CD8-positive, alpha-beta memory T cell (primary cell): ENCODE data around the gene NDRG3. TPM values are rescaled to one million over a fixed set of nuclear protein-coding genes. Genes with fewer than 3 reads are reported as not detected.
"Not testable (repeated sequence)": the region's sequence is repeated elsewhere in the genome, so short reads cannot be mapped to it uniquely, and the experiment has no call there.

Experiments
- CTCF ChIA-PET: fragments of 350-600 bp; sonication (Branson Sonifier 250); formaldehyde crosslinking; loops from one replicate; lab custom pipeline; 2021; ENCODE audit warnings: antibody characterized with exemption; lab: Charles Lee
- POLR2A ChIA-PET: fragments of 350-600 bp; sonication (Branson Sonifier 250); formaldehyde crosslinking; loops from one replicate; lab custom pipeline; 2021; ENCODE audit warnings: antibody characterized with exemption; lab: Charles Lee
- DNase-seq, 5 donors: peaks; one replicate each; pipeline versions ENCODE4 v3.0.0 to v3.0.0-alpha.2; 2020 to 2022; ENCODE audit warnings: mixed read lengths in 1 of 5
- H3K27ac ChIP-seq: one replicate; pipeline ENCODE4 v1.7.0; 2013; ENCODE audit warnings: low read depth, mild to moderate bottlenecking, low read length, moderate library complexity
- H3K27me3 ChIP-seq: 2 replicates; pipeline ENCODE4 v1.7.0; 2013; ENCODE audit warnings: low read length, mild to moderate bottlenecking; ENCODE audit not compliant: insufficient read depth, poor library complexity, severe bottlenecking
- H3K36me3 ChIP-seq: 2 replicates; pipeline ENCODE4 v1.7.0; 2013; ENCODE audit warnings: mild to moderate bottlenecking, low read length, moderate library complexity; ENCODE audit not compliant: insufficient read depth
- H3K4me1 ChIP-seq: 2 replicates; pipeline ENCODE4 v1.7.0; 2013; ENCODE audit warnings: mild to moderate bottlenecking, low read length, moderate library complexity; ENCODE audit not compliant: insufficient read depth
- H3K4me3 ChIP-seq: 2 replicates; pipeline ENCODE4 v1.7.0; 2013; ENCODE audit warnings: mild to moderate bottlenecking, low read length
- H3K9me3 ChIP-seq: 2 replicates; pipeline ENCODE4 v1.7.0; 2013; ENCODE audit warnings: mild to moderate bottlenecking, low read length
- H3K27ac Mint-ChIP-seq, 8 donors: one replicate each; pipeline ENCODE4 v1.8.0; 2020 to 2021; ENCODE audit warnings: mixed read lengths in 8 of 8, mild to moderate bottlenecking in 6 of 8, inconsistent platforms in 3 of 8, moderate library complexity in 3 of 8
- H3K27me3 Mint-ChIP-seq, 2 donors: one replicate each; pipeline ENCODE4 v1.8.0; 2020 to 2021; ENCODE audit warnings: mixed read lengths in 2 of 2, mild to moderate bottlenecking in 1 of 2, moderate library complexity in 1 of 2
- H3K36me3 Mint-ChIP-seq, 3 donors: one replicate each; pipeline ENCODE4 v1.8.0; 2020 to 2021; ENCODE audit warnings: mixed read lengths in 3 of 3, inconsistent platforms in 1 of 3, mild to moderate bottlenecking in 1 of 3
- H3K4me1 Mint-ChIP-seq, 3 donors: one replicate each; pipeline ENCODE4 v1.8.0; 2020 to 2021; ENCODE audit warnings: mixed read lengths in 3 of 3, inconsistent platforms in 1 of 3, mild to moderate bottlenecking in 1 of 3
- H3K4me3 Mint-ChIP-seq, 7 donors: one replicate each; pipeline ENCODE4 v1.8.0; 2020 to 2021; ENCODE audit warnings: mixed read lengths in 7 of 7, mild to moderate bottlenecking in 6 of 7, moderate library complexity in 4 of 7, inconsistent platforms in 2 of 7
- H3K9me3 Mint-ChIP-seq, 5 donors: one replicate each; pipeline ENCODE4 v1.8.0; 2020 to 2022; ENCODE audit warnings: mixed read lengths in 5 of 5, mild to moderate bottlenecking in 3 of 5, moderate library complexity in 2 of 5, inconsistent platforms in 1 of 5
- polyA plus RNA-seq: library from polyadenylated mRNA; unstranded; fragments of 300-500 nt; fragmentation: Illumina TruSeq; gene quantifications from one replicate; pipeline ENCODE4 v1.2.3, GENCODE V29; 2021
- total RNA-seq, 2 experiments: library from RNA; stranded (reverse); gene quantifications; one replicate each; pipeline ENCODE4 v1.2.3, GENCODE V29; 2021

Gene NDRG3
- total and polyA plus RNA-seq, 3 experiments from 2014 or later = 19.9 to 49.8 (median 20.3) TPM

DNA sequence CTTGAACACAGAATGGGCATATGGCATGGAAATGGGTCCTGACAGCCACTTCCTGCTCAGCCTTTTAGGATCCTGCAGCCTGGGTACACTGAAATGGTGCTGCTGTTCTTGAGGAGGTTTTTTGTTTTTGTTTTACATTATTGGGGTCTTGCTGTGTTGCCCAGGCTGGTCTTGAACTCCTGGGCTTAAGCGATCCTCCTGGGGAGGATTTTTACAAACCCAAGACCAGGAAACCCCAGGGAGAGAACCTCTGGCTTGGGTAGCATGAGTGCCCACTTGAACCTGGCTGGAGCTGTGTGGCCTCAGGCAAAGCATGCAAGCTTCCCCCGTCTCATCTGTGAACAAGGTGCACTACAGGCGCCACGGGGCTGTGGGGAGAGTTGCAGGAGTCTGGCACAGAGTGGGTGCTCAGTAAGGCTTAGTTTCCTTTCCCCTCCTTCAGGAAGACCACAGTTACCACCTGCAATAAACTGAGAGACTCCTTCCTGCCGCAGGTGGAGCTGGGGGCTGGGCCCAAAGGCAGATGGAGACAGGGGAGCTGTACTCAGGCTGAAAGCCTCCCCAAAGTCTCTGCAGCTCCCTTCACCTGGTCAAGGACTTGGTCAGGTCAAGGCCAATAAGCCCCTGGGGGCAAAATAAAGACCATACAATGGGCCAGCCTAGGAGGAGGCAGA lies 101.7 kb downstream of the NDRG3 start:
- Mint-ChIP-seq H3K9me3 (no peaks in the 10 kb centered on the region), H3K4me3 (peak overlapping the region; percentile 94 to 99 (median 97)), H3K36me3 (peaks cover 0 to 60% (median 3%) of the 10 kb centered on the region in 3 donors), H3K27ac (peak overlapping the region; percentile 91 to 99 (median 98)), H3K27me3 (no peaks in the 10 kb centered on the region), H3K4me1 (peaks cover 50 to 63% (median 61%) of the 10 kb centered on the region in 3 donors)
- peak overlapping the region; percentile 71 for H3K27ac ChIP-seq
- peaks cover 13% of the 10 kb centered on the region for H3K36me3 ChIP-seq
- POLR2A ChIA-PET = interaction anchor here (0.6 to 2.8 kb wide), 9 partner anchors 14 to 269 kb away, joined by 3 to 16 read pairs (median 4); partner anchors contain the start of genes NDRG3, RAB5IF and TGIF2
- no peaks in the 10 kb centered on the region for H3K9me3 ChIP-seq
- no peaks in the 10 kb centered on the region for H3K27me3 ChIP-seq
- DNase-seq = peak; percentile 51 to 82 (median 75)
- H3K4me1 ChIP-seq = peaks cover 45% of the 10 kb centered on the region
- CTCF ChIA-PET = interaction anchor here (0.8 to 3.5 kb wide), 4 partner anchors 15 to 93 kb away, joined by 3 to 30 read pairs (median 8); no protein-coding TSS in a partner anchor
- peak overlapping the region; percentile 91 for H3K4me3 ChIP-seq

DNA sequence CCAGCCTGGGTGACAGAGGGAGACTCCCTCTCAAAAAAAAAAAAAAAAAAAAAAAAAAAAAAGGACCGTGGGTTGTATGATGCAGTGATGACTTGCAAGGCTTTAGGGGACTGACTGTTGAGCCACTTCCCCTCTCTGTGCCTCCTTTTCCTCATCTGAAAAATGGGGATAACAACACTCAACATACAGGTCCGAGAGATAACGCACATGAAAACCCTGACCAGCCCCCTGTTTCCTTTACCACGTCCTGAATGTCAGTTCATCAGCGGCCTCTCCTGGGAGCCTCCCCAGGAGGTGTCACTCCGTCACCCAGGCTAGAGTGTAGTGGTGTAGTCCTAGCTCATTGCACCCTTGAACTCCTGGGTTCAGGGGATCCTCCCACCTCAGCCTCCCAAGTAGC lies 103.8 kb downstream of the NDRG3 start:
- no peak for DNase-seq
- Histone ChIP-seq H3K4me1 (peaks cover 45% of the 10 kb centered on the region), H3K4me3 (no peak overlapping the region), H3K36me3 (peaks cover 22% of the 10 kb centered on the region), H3K9me3 (no peaks in the 10 kb centered on the region), H3K27ac (no peak overlapping the region), H3K27me3 (no peaks in the 10 kb centered on the region)
- Mint-ChIP-seq H3K4me1 (peaks cover 49 to 64% (median 60%) of the 10 kb centered on the region in 3 donors), H3K27me3 (no peaks in the 10 kb centered on the region), H3K9me3 (no peaks in the 10 kb centered on the region), H3K27ac (peak overlapping the region; percentile 80 to 97 (median 89)), H3K36me3 (peaks cover 0 to 79% (median 4%) of the 10 kb centered on the region in 3 donors), H3K4me3 (peak overlapping the region; percentile 64 to 98 (median 75))
- ChIA-PET CTCF (interaction anchor here (0.6 to 2.7 kb wide), 2 partner anchors 13 to 54 kb away, joined by 3 to 13 read pairs; no protein-coding TSS in a partner anchor), POLR2A (no interaction called here)

DNA sequence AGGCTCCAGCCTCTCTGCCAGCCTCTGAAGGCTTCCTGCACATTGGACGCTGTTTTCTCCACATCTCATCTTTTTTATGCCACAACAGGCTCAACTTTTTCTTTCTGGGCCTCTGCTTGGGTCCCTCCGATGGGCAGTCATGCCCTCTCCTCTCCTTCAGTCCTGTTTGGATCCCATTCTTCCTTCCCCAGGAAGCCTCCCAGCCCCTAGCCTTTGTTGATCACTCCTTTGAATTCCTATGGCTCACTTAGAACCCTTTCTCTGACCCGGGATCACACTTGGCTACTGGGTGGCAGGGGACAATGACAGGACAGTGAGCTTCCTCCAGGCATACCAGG lies 104.4 kb downstream of the NDRG3 start:
- CTCF ChIA-PET = interaction anchor here (0.6 kb wide), 1 partner anchor 53 kb away, joined by 3 read pairs; no protein-coding TSS in a partner anchor
- no peak overlapping the region for H3K27ac ChIP-seq

DNA sequence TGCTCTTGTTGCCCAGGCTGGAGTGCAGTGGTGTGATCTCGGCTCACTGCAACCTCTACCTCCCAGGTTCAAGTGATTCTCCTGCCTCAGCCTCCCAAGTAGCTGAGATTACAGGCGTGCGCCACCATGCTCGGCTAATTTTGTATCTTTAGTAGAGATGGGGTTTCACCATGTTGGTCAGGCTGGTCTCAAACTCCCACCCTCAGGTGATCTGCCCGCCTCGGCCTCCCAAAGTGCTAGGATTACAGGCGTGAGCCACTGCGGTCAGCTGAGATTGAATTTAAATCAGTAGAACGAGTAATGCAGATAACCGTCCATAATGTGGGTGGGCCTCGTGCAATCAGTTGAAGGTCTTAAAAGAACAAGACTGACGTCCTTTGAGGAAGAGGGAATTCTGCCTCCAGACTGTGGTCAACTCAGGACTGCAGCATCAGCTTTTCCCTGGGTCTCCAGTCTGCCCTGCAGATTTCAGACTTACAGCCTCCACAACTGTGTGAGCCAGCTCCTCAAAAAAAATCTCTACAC lies 107.0 kb downstream of the NDRG3 start:
- POLR2A ChIA-PET, H3K4me3 Mint-ChIP-seq, H3K27ac ChIP-seq, DNase-seq, H3K4me3 ChIP-seq, H3K27me3 Mint-ChIP-seq, H3K9me3 Mint-ChIP-seq, H3K27me3 ChIP-seq, H3K9me3 ChIP-seq: not testable (repeated sequence)
- Histone ChIP-seq H3K36me3 (peaks cover 40% of the 10 kb centered on the region), H3K4me1 (peaks cover 30% of the 10 kb centered on the region)
- Mint-ChIP-seq H3K4me1 (peaks cover 28 to 58% (median 34%) of the 10 kb centered on the region in 3 donors), H3K27ac (peak overlapping the region in 2 of 8 donors; percentile 48 to 58), H3K36me3 (peaks cover 3 to 84% (median 7%) of the 10 kb centered on the region in 3 donors)
- CTCF ChIA-PET = interaction anchor here (1.2 kb wide), 1 partner anchor 9 kb away, joined by 3 read pairs; no protein-coding TSS in a partner anchor

More for the DNA sequence above, 104.4 kb downstream of the NDRG3 start:
- Mint-ChIP-seq H3K4me3 (peak overlapping the region in 4 of 7 donors; percentile 23 to 72 (median 56)), H3K4me1 (peaks cover 45 to 61% (median 55%) of the 10 kb centered on the region in 3 donors), H3K36me3 (peaks cover 0 to 83% (median 6%) of the 10 kb centered on the region in 3 donors), H3K9me3 (no peaks in the 10 kb centered on the region), H3K27me3 (no peaks in the 10 kb centered on the region), H3K27ac (peak overlapping the region; percentile 70 to 95 (median 80))
- POLR2A ChIA-PET = no interaction called here
- H3K9me3 ChIP-seq = no peaks in the 10 kb centered on the region
- peaks cover 43% of the 10 kb centered on the region for H3K4me1 ChIP-seq
- no peaks in the 10 kb centered on the region for H3K27me3 ChIP-seq
- no peak for DNase-seq
- peaks cover 22% of the 10 kb centered on the region for H3K36me3 ChIP-seq
- H3K4me3 ChIP-seq = no peak overlapping the region

DNA sequence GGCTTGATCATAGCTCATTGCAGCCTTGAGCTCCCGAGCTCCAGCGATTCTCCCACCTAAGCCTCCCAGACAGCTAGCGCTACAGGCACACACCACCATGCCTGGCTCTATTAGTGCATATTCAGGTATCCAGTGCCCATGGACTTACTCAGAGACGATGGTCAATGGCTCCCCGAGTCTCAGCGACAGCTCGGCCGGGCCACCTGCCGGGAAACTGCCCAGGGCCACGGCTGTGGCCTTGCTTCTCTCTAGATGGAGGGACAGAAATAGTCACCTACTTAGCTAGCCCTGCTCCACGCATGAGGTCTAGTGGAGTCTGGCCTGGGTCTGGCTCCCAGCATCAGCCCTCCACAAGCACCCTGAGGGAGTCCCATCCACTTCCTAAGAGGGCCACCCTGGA lies 111.5 kb downstream of the NDRG3 start:
- H3K27me3 ChIP-seq = no peaks in the 10 kb centered on the region
- H3K4me3 Mint-ChIP-seq = no peak overlapping the region
- ChIA-PET POLR2A (no interaction called here), CTCF (interaction anchor here (1.1 kb wide), 1 partner anchor 43 kb away, joined by 3 read pairs; no protein-coding TSS in a partner anchor)
- H3K4me1 ChIP-seq = peaks cover 18% of the 10 kb centered on the region
- H3K36me3 ChIP-seq = peaks cover 39% of the 10 kb centered on the region
- H3K27me3 Mint-ChIP-seq = no peaks in the 10 kb centered on the region
- no peak overlapping the region for H3K27ac ChIP-seq
- H3K9me3 ChIP-seq = no peaks in the 10 kb centered on the region
- DNase-seq = no peak
- no peak overlapping the region for H3K4me3 ChIP-seq
- H3K36me3 Mint-ChIP-seq = peaks cover 3 to 88% (median 17%) of the 10 kb centered on the region in 3 donors
- H3K27ac Mint-ChIP-seq = peak overlapping the region in 7 of 8 donors; percentile 29 to 93 (median 78)
- no peaks in the 10 kb centered on the region for H3K9me3 Mint-ChIP-seq
- peaks cover 32 to 69% (median 33%) of the 10 kb centered on the region in 3 donors for H3K4me1 Mint-ChIP-seq

DNA sequence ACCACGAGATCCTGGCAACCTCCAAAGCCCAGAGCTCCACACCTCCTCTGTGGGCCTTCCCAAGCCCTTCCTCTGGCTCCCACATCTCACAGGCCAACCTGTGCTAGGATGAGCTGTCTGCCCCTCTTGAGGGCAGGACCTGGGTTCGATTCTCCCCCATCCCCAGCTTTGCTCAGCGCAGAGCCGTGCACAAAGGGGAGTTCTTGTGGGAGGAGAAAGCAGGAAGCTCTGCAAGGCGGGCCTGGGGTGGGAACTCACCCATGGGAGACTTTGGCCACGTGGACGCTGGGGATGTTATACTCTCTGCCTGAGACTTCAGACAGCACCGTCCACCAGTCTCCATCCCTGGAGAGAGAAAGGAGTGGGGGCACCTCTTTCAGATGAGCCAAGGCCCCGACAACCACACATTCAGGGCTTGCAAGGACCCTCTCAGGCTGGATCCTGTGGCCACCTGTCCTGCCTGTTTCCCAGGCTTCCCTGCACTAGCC lies 112.6 kb downstream of the NDRG3 start:
- H3K27me3 Mint-ChIP-seq = no peaks in the 10 kb centered on the region
- ChIA-PET POLR2A (interaction anchor here (1.1 kb wide), 1 partner anchor 12 kb away, joined by 3 read pairs; the partner anchor contains the start of gene SLA2), CTCF (interaction anchor here (1.1 to 2.2 kb wide), 2 partner anchors 20 to 42 kb away, joined by 3 to 5 read pairs; no protein-coding TSS in a partner anchor)
- peaks cover 3 to 84% (median 18%) of the 10 kb centered on the region in 3 donors for H3K36me3 Mint-ChIP-seq
- no peak overlapping the region for H3K27ac ChIP-seq
- H3K9me3 ChIP-seq = no peaks in the 10 kb centered on the region
- no peaks in the 10 kb centered on the region for H3K9me3 Mint-ChIP-seq
- H3K4me3 Mint-ChIP-seq = no peak overlapping the region
- peak overlapping the region in 7 of 8 donors; percentile 29 to 98 (median 77) for H3K27ac Mint-ChIP-seq
- no peaks in the 10 kb centered on the region for H3K27me3 ChIP-seq
- no peak overlapping the region for H3K4me3 ChIP-seq
- peaks cover 29% of the 10 kb centered on the region for H3K36me3 ChIP-seq
- no peak for DNase-seq
- peaks cover 28% of the 10 kb centered on the region for H3K4me1 ChIP-seq
- peaks cover 35 to 73% (median 41%) of the 10 kb centered on the region in 3 donors for H3K4me1 Mint-ChIP-seq

DNA sequence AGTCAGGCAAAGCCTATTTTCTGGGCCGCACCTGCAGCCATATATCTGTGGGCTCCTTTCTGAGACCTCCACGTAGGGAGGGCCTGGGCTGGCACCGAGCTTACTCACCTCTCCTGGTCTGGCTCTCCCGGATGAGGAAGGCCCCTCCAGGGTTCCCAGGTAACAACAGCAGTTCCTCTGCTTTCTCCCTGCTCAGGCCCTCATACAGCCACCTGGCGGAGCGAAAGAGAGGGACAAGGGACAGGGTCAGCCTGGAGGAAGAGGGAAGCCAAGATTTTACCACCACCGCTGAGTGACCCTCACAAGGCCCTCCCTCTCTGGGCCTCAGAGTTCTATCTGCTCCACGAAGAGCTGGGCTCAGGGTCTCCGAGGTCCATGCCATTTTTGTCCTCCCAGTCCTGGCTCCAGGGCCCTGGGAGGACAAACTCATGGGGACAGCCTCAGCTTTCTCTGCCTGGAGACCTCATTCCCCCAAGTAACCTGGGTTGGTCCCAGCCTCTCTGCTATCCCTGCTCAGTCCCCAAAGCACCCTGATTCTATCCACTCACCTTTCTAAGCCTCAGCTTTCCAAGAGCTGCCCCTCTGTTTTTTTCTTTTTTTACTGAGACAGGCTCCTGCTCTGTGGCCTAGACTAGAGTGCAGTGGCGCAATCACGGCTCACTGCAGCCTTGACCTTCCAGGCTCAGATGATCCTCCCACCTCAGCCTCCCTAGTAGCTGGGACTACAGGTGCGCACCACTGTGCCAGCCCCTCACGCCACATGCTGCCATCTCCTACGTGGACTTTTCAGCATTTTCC lies 113.2 kb downstream of the NDRG3 start:
- Histone ChIP-seq H3K9me3 (no peaks in the 10 kb centered on the region), H3K27ac (no peak overlapping the region), H3K36me3 (peaks cover 34% of the 10 kb centered on the region), H3K4me3 (no peak overlapping the region), H3K4me1 (peaks cover 35% of the 10 kb centered on the region), H3K27me3 (no peaks in the 10 kb centered on the region)
- H3K4me3 Mint-ChIP-seq = peak overlapping the region in 2 of 7 donors; percentile 16 to 38
- H3K27me3 Mint-ChIP-seq = no peaks in the 10 kb centered on the region
- ChIA-PET POLR2A (interaction anchor here (1.1 kb wide), 1 partner anchor 13 kb away, joined by 3 read pairs; the partner anchor contains the start of gene SLA2), CTCF (interaction anchor here (2.2 kb wide), 1 partner anchor 19 kb away, joined by 5 read pairs; no protein-coding TSS in a partner anchor)
- no peaks in the 10 kb centered on the region for H3K9me3 Mint-ChIP-seq
- H3K4me1 Mint-ChIP-seq = peaks cover 42 to 76% (median 48%) of the 10 kb centered on the region in 3 donors
- no peak for DNase-seq
- H3K36me3 Mint-ChIP-seq = peaks cover 8 to 84% (median 18%) of the 10 kb centered on the region in 3 donors
- H3K27ac Mint-ChIP-seq = peak overlapping the region; percentile 73 to 98 (median 87)
